Upper lobe of left lung (tissue), 4 donors: ENCODE data around the gene SEMA5A.

Experiments used
- POLR2A ChIP-seq, 4 donors: fragments of 450-650 bp; IDR thresholded peaks; one replicate each; pipeline ENCODE4 v1.5.1; 2016 to 2017; ENCODE audit warnings: antibody characterized with exemption in 4 of 4, mild to moderate bottlenecking in 2 of 4
- POLR2AphosphoS5 ChIP-seq, 2 donors: sonication (generic); formaldehyde crosslinking; IDR thresholded peaks; one replicate each; pipeline ENCODE4 v1.5.1; 2017; ENCODE audit warnings: antibody characterized with exemption in 2 of 2
- TF ChIP-seq, protein P1 (sequence below), 6 experiments: fragments of 450-650 bp in 4 of 6; fragments of 200-600 bp in 2 of 6; sonication (generic) in 2 of 6; IDR thresholded peaks; one replicate each; pipeline ENCODE4 v1.5.1; 2016 to 2019; ENCODE audit warnings: antibody characterized with exemption in 6 of 6

DNA sequence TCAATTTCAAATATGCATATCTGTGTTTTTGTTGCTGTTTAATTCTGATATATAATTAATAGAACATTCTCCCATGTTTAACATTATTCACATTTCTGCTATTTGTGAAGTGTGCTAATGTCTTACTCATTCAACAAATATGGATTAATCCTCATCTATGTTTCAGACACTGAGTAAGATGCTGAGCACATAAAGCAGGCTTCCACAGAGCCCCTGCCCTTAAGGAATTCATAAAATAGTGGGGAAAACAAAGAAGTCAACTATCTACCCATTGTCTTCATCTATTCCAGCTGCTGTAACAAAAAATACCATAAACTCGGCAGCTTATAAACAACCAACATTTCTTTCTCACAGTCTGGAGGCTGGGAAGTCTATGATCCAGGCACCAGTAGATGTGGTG lies 333.3 kb downstream of the SEMA5A start:
- TF ChIP-seq, protein P1, sequence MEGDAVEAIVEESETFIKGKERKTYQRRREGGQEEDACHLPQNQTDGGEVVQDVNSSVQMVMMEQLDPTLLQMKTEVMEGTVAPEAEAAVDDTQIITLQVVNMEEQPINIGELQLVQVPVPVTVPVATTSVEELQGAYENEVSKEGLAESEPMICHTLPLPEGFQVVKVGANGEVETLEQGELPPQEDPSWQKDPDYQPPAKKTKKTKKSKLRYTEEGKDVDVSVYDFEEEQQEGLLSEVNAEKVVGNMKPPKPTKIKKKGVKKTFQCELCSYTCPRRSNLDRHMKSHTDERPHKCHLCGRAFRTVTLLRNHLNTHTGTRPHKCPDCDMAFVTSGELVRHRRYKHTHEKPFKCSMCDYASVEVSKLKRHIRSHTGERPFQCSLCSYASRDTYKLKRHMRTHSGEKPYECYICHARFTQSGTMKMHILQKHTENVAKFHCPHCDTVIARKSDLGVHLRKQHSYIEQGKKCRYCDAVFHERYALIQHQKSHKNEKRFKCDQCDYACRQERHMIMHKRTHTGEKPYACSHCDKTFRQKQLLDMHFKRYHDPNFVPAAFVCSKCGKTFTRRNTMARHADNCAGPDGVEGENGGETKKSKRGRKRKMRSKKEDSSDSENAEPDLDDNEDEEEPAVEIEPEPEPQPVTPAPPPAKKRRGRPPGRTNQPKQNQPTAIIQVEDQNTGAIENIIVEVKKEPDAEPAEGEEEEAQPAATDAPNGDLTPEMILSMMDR (IDR thresholded peaks at IDR 0.05): no peak
- TF ChIP-seq POLR2A (IDR thresholded peaks at IDR 0.05) (no peak), POLR2AphosphoS5 (IDR thresholded peaks at IDR 0.05) (no peak)
